Measurements from ENCODE around the gene RHBDL3. TPM values are rescaled to one million over a fixed set of nuclear protein-coding genes. Genes with fewer than 3 reads are reported as not detected.

Gene RHBDL3, protein sequence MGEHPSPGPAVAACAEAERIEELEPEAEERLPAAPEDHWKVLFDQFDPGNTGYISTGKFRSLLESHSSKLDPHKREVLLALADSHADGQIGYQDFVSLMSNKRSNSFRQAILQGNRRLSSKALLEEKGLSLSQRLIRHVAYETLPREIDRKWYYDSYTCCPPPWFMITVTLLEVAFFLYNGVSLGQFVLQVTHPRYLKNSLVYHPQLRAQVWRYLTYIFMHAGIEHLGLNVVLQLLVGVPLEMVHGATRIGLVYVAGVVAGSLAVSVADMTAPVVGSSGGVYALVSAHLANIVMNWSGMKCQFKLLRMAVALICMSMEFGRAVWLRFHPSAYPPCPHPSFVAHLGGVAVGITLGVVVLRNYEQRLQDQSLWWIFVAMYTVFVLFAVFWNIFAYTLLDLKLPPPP
- total RNA-seq (2021): 0.80 and 0.90 TPM in 2 replicates
- Bru-seq, nascent RNA: percentile 22 among the genes with signal in this experiment
- BruChase-seq, experiment 1, labeled RNA remaining after a 2-hour chase: percentile 32 among the genes with signal in this experiment
- percentile 34 among the genes with signal in this experiment for BruChase-seq, experiment 2, labeled RNA remaining after a 6-hour chase
- long read RNA-seq, partial matches to known transcripts: 0 of 5 reads
- long read RNA-seq, other reads (novel, unspliced or antisense): 5 of 5 reads

DNA sequence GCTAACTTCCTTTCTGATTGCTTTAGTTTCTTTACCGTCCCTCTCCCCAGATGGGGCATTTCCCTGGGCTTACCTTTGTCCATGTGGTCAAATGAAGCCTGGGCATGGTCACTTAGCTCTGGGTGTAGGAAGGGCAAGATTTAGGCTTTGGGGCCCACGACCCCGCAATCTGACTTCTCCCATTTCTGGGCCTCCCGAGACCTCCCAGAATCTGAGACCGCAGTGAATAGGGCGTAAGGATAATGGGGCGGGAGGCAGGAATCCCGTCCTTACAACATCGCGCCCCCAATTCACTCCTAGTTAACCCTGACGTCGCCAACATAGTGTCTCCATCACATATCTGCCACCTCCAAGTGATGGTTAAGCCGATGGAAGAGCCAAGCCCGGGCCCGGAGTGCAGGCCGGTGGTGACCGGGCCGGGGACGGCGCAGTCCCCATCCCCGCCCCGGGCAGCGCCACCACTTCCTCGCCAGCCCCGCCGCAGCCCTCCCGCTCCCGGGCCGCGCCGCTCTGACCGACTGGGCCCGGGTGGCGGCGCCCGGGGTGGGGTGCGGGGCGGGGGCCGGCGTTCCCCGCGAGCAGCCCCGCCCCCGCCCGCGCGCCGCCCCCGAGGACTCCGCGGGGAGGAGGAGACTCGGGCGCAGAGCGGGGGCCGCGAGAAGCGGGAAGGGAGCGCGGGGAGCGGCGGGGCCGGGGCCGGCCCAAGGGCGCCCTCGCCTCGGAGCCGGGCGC, at the start of gene RHBDL3:
TSS of gene RHBDL3 (plus strand) at position 641 of the 732 bp plus-strand sequence. CDS start 358 bp downstream, outside the sequence.
- no TSS peak for BruUV-seq (replicated peaks)
- Histone ChIP-seq H3K4me3 (ENCODE audit: low read depth, low read length, poor library complexity, severe bottlenecking) (peak within 1 kb of the TSS; percentile 43), H3K27ac (ENCODE audit: low read depth, low read length, poor library complexity, severe bottlenecking) (no peak within 1 kb of the TSS), H3K4me1 (ENCODE audit: insufficient read depth, low read length, poor library complexity, severe bottlenecking) (no peaks in the 10 kb centered on the region), H3K36me3 (ENCODE audit: insufficient read depth, low read length, poor library complexity, severe bottlenecking) (no peaks in the 10 kb centered on the region), H3K9me3 (ENCODE audit: low read depth, low read length, poor library complexity, severe bottlenecking) (no peaks in the 10 kb centered on the region), H3K27me3 (replicated peaks; ENCODE audit: insufficient read depth, low read depth, low read length, poor library complexity) (peaks cover 10% of the 10 kb centered on the region)
- no peak for TF ChIP-seq EZH2 (IDR thresholded peaks at IDR 0.05; ENCODE audit: borderline replicate concordance, low read depth, low read length, poor library complexity, severe bottlenecking)
- TF ChIP-seq, protein P1, sequence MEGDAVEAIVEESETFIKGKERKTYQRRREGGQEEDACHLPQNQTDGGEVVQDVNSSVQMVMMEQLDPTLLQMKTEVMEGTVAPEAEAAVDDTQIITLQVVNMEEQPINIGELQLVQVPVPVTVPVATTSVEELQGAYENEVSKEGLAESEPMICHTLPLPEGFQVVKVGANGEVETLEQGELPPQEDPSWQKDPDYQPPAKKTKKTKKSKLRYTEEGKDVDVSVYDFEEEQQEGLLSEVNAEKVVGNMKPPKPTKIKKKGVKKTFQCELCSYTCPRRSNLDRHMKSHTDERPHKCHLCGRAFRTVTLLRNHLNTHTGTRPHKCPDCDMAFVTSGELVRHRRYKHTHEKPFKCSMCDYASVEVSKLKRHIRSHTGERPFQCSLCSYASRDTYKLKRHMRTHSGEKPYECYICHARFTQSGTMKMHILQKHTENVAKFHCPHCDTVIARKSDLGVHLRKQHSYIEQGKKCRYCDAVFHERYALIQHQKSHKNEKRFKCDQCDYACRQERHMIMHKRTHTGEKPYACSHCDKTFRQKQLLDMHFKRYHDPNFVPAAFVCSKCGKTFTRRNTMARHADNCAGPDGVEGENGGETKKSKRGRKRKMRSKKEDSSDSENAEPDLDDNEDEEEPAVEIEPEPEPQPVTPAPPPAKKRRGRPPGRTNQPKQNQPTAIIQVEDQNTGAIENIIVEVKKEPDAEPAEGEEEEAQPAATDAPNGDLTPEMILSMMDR (conservative IDR thresholded peaks at IDR 0.05; ENCODE audit: low read depth, low read length): no peak
- CTCF ChIA-PET: no interaction called here
- POLR2A ChIA-PET (ENCODE audit: low non-redundant PET): no interaction called here
- no peak for DNase-seq (ENCODE audit: low spot score)
- intact Hi-C loops (cut with micrococcal nuclease; ENCODE audit: unreplicated experiment): loop anchor here (2.0 kb wide), 1 partner anchor 51 kb away; no protein-coding TSS in a partner anchor

DNA sequence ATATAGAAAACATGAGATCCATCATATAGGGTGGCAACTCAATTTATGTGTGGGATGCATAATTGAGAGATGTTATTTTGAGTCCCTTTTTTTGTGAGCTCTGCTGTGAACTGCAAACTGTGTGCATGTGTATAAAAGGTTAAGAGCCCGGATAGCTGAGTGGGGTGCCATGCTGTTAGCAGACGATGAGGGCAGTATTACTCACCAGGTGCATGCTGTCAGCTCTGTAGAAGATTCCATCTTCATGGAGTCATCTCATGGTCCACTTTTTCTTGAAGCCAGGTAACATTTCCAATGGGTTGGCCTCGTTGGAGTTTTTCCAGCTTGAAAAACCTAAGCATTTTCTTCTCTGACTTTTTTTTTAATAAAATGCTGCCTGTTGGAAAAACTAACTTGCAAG, 43.0 kb upstream of the RHBDL3 start:
- intact Hi-C loops (cut with micrococcal nuclease; ENCODE audit: unreplicated experiment): no loop called here
- Histone ChIP-seq H3K4me3 (ENCODE audit: low read depth, low read length, poor library complexity, severe bottlenecking) (no peak overlapping the region), H3K27ac (ENCODE audit: low read depth, low read length, poor library complexity, severe bottlenecking) (no peak overlapping the region), H3K4me1 (ENCODE audit: insufficient read depth, low read length, poor library complexity, severe bottlenecking) (no peaks in the 10 kb centered on the region), H3K27me3 (replicated peaks; ENCODE audit: insufficient read depth, low read depth, low read length, poor library complexity) (no peaks in the 10 kb centered on the region), H3K9me3 (ENCODE audit: low read depth, low read length, poor library complexity, severe bottlenecking) (no peaks in the 10 kb centered on the region), H3K36me3 (ENCODE audit: insufficient read depth, low read length, poor library complexity, severe bottlenecking) (no peaks in the 10 kb centered on the region)
- DNase-seq (ENCODE audit: low spot score): no peak
- CTCF ChIA-PET: no interaction called here
- TF ChIP-seq, protein P1 (conservative IDR thresholded peaks at IDR 0.05; ENCODE audit: low read depth, low read length): no peak
- no TSS peak for BruUV-seq (replicated peaks)
- POLR2A ChIA-PET (ENCODE audit: low non-redundant PET): no interaction called here

DNA sequence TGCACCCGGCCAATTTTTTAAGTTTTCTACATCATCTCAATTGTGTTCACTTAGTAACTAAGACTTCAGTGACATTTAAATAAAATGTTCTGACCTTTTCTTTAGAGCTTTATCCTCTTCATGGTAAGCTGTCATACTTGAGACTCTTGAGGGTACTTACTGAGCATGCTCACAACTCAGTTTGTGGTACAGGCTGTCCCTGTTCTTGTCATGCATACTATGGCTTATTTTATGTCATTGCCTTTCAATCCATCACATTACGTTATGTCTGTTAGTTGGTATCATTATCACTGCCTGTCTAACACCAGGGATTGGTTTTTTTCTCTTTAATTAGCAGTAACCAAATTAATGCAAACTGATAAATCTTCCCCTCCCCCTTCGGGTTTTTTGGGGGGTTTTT, 41.9 kb upstream of the RHBDL3 start:
- Histone ChIP-seq H3K36me3 (ENCODE audit: insufficient read depth, low read length, poor library complexity, severe bottlenecking) (no peaks in the 10 kb centered on the region), H3K4me1 (ENCODE audit: insufficient read depth, low read length, poor library complexity, severe bottlenecking) (no peaks in the 10 kb centered on the region), H3K4me3 (ENCODE audit: low read depth, low read length, poor library complexity, severe bottlenecking) (no peak overlapping the region), H3K27ac (ENCODE audit: low read depth, low read length, poor library complexity, severe bottlenecking) (no peak overlapping the region), H3K9me3 (ENCODE audit: low read depth, low read length, poor library complexity, severe bottlenecking) (no peaks in the 10 kb centered on the region), H3K27me3 (replicated peaks; ENCODE audit: insufficient read depth, low read depth, low read length, poor library complexity) (no peaks in the 10 kb centered on the region)
- no peak for DNase-seq (ENCODE audit: low spot score)
- BruUV-seq (replicated peaks): no TSS peak
- POLR2A ChIA-PET (ENCODE audit: low non-redundant PET): no interaction called here
- intact Hi-C loops (cut with micrococcal nuclease; ENCODE audit: unreplicated experiment): no loop called here
- CTCF ChIA-PET: no interaction called here
- TF ChIP-seq EZH2 (IDR thresholded peaks at IDR 0.05; ENCODE audit: borderline replicate concordance, low read depth, low read length, poor library complexity, severe bottlenecking): no peak
- TF ChIP-seq, protein P1 (conservative IDR thresholded peaks at IDR 0.05; ENCODE audit: low read depth, low read length): no peak

All from A673 (cell line).